GM23338 (cell line): ENCODE measurements around the gene BBLN. TPM values are rescaled to one million over a fixed set of nuclear protein-coding genes. Genes with fewer than 3 reads are reported as not detected.

Source experiments
- ETS1 ChIP-seq: IDR thresholded peaks from 2 replicates; pipeline ENCODE4 v1.6.1; 2016; ENCODE audit warnings: antibody characterized with exemption
- NANOG ChIP-seq: IDR thresholded peaks from 2 replicates; pipeline ENCODE4 v1.6.1; 2016; ENCODE audit warnings: antibody characterized with exemption, borderline replicate concordance
- REST ChIP-seq: IDR thresholded peaks from one replicate; pipeline ENCODE4 v1.6.1; 2018; ENCODE audit warnings: antibody characterized with exemption; ENCODE audit not compliant: unreplicated experiment
- ZNF462 ChIP-seq: fragments of 250-450 bp; sonication (Bioruptor Pico); IDR thresholded peaks from 2 replicates; pipeline ENCODE4 v1.5.0; 2020; ENCODE audit warnings: mild to moderate bottlenecking, moderate library complexity
- polyA plus RNA-seq: library from polyadenylated mRNA; unstranded; fragments of >200 nt; fragmentation: Nextera tagmentation; extraction: Ambion mirVana; gene quantifications from 2 replicates; pipeline ENCODE4 v1.2.1, GENCODE V29; 2016
- total RNA-seq: library from RNA; depleted of rRNA; stranded (reverse); fragments of >200 nt; shearing (Covaris generic); gene quantifications from 2 replicates; pipeline ENCODE4 v1.2.3, GENCODE V29; 2014

Gene BBLN
- total and polyA plus RNA-seq, 2 experiments from 2014 or later = 171 to 246 TPM

GRCh38 chr9:128120741-128121465 is 39.2 kb upstream of the BBLN start (continued):
- TF ChIP-seq ZNF462 (CRISPR knock-in tag) (no peak), NANOG (no peak), REST (no peak), ETS1 (no peak)
